HG03175 (cell line): ENCODE measurements around the gene ANXA2R.
"Not testable (repeated sequence)": the region's sequence is repeated elsewhere in the genome, so short reads cannot be mapped to it uniquely, and the experiment has no call there.

Experiments
- ATAC-seq: cut with Tn5 transposase; IDR thresholded peaks from one replicate; pipeline ENCODE4 v1.9.1; 2021; ENCODE audit warnings: mild to moderate bottlenecking, moderate library complexity; ENCODE audit not compliant: unreplicated experiment

ANXA2R gene, protein sequence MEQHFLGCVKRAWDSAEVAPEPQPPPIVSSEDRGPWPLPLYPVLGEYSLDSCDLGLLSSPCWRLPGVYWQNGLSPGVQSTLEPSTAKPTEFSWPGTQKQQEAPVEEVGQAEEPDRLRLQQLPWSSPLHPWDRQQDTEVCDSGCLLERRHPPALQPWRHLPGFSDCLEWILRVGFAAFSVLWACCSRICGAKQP

DNA sequence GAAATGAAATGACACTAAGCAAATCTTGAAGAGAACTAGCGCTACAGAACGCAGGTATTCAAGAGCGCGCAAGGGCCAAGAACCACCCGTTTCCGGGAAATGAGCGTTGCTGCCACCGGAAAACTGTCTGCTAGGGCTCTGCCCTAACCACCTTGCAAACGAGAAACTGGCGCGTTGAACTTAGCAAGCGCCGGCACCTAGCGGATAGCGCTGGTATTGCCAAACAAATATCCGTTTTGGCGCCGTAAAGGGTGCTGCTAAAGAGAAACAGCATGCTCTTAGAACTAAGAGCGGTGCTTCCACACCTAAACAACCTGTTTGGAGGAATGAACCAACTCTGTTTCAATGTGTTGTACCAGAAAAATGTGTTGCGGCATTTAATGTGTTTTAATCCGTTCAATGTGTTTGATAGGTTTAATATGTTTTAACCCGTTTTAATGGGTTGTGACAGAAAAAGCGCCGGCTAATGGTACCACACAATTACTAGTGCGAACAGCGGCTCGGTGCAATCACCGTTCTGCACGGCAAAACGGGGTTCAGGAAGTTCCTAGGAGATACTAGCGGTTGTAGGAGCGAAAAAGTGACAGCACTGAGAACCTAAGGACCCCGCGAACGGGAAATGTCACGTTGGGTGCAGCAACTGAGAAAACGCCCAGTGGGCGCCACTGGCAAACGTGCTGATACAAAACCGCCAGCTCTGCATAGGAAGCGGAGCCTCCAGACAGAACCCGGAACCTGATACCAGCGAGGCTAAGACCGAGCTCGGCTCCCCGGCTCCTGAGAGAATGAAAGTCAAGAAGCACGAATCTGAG is at the start of gene ANXA2R:
Gene ANXA2R, minus strand, starts transcription at position 33 of the 812 bp plus-strand sequence. CDS start 273 bp downstream, outside the sequence.
- peak; percentile 35 for ATAC-seq

DNA sequence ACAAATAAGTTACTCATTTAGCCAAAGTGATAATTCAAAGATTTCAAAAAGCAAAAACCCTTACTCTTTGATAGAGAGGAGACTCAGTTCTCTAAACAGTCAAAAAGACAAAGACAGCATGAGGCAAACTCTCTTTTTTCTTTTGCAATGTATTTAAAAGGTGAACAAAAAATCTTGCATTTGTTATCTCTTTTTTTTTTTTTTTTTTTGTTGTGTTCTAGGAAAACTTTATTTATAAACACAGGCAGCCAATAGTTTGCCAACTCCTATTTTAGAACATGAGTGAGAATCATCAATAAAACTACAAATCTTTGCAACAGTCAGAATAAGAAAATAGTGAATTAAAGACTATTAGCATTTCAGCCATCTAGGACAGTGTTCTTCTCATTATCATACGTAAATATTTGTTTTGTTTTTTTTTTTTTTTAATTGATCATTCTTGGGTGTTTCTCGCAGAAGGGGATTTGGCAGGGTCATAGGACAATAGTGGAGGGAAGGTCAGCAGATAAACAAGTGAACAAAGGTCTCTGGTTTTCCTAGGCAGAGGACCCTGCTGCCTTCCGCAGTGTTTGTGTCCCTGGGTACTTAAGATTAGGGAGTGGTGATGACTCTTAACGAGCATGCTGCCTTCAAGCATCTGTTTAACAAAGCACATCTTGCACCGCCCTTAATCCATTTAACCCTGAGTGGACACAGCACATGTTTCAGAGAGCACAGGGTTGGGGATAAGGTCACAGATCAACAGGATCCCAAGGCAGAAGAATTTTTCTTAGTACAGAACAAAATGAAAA is 46.2 kb upstream of the ANXA2R start:
- not testable (repeated sequence) for ATAC-seq

DNA sequence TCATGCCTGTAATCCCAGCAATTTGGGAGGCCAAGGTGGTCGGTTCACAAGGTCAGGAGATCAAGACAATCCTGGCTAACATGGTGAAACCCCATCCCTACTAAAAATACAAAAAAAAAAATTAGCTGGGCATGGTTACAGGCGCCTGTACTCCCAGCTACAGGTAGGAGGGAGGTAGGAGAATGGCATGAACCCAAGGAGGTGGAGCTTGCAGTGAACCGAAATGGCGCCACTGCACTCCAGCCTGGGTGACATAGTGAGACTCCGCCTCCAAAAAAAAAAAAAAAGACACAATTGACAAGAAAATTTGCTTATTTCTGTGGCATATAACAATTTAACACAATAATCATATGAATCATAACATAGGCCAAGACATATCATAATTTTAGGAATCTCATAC is 45.3 kb upstream of the ANXA2R start:
- no peak for ATAC-seq

DNA sequence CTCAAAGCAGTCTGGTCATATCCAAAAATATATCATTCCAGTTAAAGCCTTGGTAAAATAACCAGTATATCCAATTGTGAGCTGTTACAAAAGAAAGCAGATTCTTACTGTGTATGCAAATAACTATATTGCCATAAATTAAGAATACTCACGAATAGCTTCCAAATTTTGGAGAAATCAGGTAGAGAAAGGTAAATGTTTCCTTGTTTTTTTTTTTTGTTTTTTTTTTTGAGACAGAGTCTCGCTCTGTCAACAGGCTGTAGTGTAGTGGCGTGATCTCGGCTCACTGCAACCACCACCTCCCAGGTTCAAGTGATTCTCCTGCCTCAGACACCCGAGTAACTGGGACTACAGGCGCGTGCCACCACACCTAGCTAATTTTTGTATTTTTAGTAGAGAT is 44.3 kb upstream of the ANXA2R start:
- ATAC-seq: not testable (repeated sequence)

DNA sequence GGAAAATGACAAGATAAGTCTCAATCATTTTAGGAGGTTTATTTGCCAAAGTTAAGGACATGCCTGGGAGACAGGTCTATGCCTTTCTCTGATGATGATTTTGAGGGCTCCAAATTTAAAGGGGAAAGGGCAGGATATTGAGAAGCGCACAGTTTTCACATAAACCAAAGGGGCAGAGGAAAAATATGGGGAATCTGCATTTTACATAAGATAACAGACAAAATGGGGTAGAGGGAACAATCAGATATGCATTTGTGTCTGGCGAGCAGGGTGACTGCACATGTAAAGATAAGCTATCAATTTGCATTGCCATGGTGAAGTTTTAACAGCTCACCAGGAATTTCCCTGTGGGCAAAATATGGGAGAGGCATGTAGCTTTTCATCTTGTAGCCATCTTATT is 41.2 kb upstream of the ANXA2R start:
- ATAC-seq: not testable (repeated sequence)

DNA sequence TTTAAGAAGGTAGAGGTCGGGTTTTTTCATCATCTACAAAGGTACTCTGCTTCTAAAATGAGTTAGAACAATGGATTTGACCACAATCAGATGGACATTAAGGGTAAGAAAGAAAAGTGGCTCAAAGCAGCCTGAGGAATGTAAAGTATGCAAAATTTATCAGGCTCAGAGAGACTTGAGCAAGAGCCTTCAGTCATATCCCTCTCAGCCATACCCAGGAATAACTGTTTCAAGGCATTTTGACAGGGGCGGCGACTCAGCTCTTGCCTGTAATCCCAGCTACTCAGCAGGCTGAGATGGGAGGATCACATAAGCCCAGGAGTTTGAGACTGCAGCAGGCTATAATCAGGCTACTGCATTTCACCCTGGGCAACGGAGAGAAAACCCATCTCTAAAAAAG is 38.8 kb upstream of the ANXA2R start:
- no peak for ATAC-seq

DNA sequence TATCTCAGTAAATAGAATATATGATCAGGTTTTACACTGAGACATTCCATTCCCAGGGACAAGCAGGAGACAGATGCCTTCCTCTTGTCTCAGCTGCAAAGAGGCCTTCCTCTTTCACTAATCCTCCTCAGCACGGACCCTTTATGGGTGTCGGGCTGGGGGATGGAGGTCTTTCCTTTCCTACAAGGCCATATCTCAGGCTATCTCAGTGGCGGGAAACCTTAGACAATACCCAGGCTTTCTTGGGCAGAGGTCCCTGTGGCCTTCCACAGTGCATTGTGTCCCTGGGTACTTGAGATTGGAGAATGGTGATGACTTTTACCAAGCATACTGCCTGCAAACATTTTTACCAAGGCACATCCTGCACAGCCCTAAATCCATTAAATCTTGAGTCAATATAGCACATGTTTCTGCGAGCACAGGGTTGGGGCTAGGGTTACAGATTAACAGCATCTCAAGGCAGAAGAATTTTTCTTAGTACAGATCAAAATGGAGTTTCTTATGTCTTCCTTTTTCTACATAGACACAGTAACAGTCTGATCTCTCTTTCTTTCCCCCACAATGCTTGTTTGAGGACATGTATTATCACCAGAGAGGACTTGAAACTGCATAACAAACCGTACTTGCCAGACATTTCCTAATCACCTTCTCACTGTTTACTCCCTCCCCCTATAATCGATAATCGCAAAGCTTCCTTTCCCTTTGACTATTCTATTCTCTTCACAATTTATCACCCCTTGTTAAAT is 37.5 kb upstream of the ANXA2R start:
- ATAC-seq: not testable (repeated sequence)

DNA sequence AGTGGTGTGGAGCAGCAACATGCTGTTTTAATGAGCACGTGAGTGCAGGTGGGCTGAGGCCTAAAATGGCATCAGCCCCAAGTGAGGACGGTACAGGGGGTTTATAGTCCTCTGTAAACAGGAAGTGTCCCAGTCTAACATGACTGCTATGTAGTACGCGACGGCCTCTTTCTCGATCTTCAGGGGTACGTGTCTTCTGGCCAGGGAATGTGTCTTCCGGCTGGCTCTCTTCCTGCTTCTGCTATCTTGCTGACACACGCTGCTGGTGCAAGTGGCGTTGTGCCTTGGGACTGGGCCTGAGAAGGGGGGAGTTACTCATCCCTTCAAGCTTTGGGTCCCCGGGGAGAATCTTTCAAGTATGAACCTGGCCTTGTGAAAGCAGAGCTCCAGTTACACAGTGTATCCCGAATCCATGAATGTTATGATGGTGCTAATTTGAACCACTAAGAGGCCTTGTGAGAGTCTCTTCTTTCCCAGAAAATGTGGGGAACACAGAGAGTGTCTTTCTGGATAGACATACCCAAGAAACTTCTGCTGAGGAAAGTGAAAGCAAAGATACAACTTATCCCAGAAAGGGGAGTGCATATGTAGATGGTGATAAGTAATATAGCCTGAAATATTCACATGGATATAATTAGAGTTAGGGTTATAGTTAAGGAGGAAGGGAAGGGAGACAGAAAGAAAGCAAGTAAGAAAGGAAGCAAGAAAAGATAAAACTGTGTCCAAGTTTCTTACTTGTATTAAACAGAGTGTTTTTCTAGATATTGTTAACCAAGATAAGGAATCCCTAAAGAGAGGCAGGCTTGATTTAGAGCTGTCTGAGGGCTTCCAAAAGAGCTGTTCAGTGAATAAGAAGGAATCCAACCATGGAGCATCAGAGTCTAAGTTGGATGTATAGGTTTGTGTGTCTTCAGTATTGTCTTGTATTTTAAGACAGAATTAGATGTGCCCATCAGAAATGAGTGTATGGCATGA is 35.5 kb upstream of the ANXA2R start:
- ATAC-seq: no peak

DNA sequence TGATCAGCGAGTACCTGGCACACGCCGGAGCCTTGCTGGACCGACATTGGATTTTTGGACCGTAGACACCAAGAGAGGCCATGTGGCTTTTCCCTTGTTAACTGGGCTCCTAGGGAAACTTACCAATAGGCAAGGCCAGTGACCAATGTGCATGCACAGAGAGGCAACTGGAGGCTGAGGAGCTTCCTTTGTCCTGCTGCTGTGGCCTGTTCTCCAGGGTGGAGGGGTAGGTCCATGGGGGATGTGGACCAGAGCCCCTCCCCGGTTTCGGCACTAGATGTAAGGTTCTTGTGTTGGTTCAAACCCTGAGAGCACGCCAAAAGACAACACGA is 34.8 kb upstream of the ANXA2R start:
- ATAC-seq: no peak

DNA sequence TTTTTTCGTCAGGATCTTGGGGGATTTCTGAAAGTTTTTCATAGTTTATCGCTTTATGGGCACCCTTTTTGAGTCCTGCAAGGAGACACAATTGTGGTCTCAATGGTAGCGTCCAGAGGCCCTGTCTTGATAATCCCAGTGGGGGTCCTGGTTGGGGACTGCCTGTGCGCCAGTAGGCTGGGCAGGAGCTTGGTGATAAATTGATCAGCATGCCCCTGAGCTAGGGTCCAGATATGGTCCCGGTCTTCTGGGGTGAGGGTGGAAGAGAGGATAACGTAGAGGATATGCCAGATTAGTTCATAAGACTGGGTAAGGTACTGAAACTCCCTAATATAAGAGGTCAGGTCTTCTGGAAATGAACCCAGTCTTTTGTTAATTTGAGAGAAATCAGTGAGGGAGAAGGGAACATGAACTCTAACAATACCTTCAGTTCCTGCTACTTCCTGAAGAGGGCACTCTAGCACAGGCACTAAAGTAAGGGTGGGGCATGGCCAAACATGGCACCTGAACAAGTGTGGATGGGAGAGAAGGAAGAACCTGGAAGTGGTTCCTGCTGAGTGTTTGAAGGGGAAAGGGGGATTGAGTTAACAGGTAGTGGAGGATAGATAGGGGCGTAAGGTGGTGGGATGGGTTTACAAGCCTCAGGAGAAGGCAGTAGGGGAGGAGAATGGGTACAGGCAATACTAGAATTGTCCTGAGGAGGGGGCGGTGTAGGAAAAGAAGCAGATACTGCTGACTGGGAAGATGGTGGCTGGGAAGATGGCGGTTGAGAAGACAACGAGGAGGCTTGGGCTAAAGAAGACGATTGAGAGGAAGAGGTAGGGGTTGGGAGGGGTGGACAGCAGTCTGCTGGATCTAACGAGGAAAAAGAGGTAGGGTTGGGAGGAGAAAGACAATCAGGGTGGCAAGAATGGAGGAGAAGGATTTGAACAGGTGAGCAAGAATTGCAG is 33.8 kb upstream of the ANXA2R start:
- ATAC-seq: no peak

DNA sequence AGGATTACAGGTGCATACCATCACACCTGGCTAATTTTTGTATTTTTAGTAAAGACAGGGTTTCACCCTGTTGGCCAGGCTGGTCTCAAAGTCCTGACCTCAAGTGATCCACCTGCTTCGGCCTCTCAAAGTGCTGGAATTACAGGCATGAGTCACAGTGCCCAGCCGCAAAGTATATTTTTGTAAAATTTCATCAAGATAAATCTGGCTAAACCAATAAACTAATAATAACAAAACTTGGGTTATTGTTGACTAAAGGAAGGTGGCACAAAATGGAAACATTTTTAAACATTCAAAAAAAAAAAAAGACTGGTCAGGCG is 29.2 kb upstream of the ANXA2R start:
- not testable (repeated sequence) for ATAC-seq

DNA sequence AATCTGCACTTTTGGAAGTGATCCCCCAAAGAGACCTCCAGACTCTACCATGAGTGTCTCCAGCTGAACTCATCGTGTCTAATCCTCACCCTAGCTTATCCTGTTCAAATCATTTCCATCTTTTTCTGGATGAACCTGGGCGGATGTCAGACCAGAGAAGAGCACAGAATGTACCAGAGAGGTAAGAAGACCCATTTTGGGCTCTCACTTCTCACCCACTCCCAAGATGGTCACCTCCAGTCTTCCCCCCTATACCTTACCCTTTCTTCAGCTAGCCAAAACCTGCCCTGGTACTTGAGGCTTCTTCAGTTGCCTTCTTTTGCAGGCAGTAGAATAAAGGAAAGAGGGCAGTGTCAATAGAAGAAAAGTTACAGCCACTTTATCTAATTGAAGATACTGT is 27.9 kb upstream of the ANXA2R start:
- no peak for ATAC-seq

DNA sequence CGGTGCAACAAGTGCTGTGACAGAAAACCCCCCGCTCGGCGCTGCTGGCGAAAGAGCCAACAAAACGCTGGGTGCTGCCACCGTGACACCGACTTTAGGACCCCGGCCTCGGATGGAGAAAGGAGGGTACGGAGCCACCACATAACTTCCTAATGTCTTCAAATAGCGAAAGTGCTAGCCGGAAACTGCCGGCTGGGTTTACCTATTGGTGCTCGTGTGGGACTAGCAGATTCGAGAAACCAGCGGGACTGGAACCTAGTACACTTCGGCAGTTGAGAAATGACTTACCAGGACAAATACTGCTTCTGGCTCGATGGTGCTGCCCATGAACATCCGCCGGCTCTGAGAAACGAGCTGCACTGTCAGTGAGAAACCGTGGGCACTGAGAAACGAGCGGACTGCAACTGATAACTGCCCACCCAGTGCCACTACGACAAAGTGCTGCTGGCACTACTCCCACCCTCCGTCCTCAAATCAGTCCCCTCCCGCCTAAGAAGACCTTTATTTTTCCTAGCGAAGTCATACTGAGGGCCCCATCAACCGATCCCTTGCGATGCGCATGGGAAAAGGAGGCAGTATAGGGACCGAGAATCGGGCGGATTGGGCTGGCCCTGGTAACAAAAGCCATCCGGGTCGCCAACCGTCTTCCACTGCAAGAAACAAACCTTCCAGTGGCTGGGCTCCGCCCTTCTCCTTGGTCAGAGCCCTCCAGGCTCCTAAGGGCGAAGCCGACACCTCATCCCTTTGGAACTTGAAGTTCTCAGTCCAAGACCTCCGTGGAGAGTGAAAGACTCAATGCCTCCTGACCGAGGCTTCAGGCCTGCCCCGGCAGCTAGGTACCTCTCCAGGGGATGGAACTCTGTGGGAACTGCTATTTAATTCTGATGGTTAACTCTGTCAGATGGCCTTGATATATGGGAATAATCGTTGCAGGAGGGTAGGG is 27.0 kb upstream of the ANXA2R start:
- ATAC-seq: peak; percentile 36

DNA sequence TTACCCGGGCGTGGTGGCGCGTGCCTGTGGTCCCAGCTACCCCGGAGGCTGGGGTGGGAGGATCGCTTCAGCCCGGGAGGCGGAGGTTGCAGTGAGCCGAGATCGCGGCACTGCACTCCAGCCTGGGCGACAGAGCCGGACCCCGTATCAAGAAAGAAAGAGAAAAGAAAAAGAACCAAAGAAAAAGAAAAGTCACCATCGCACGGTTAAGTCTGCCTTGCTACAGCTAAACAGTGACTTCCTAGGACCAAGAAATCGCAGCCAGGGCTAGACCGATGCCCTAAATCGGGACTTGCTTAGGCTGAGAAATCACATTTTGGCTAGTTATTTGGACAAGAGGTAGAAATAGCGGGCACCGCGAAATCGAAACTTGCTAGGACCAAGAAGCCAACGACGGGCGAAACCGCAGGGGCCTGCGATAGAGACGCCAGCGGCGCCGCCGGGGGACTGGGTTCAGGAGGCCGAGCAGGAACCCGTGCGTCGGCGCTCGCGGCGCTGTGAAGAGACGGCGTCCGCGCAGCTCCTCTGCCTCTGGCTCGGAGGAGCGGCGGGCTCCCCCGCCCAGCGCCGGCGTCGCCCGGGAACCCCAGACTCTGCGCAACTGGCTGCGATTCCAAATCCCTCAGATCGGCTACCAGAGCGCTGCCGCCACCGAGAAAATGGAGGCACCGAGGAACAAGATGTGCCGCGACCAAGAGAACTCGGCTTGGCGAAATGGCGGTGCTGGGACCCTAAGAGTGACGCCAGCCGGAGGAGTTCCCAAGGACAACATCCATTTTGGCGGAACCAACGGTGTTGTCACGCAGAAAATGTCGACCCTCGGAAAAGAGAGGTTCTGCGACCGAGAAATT is 26.1 kb upstream of the ANXA2R start:
- peak; percentile 28 for ATAC-seq

DNA sequence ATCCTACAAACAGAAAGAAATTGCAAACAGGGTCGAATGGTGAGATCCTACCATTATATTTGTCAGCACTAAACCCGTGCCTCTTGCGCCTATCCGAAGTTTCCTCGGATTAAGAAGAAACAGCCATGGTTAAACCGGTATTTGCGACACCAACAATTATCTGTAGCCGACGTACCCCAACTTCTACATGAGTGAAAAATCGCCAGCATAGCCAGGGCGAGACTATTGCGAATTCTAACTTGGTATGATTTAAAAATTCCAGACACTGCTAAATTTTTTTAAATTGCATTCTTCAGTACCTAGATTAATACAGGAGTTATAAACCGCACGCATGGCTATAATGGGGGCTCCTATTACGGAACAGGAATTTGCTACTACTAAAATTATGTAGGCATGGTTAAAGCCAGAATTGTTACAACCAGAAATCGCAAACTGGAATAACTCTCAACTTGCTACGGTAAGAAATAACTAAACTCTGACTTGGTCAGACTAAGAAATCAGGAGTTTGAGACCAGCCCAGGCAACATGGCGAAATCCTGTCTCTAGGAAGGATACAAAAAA is 25.3 kb upstream of the ANXA2R start:
- ATAC-seq: no peak

DNA sequence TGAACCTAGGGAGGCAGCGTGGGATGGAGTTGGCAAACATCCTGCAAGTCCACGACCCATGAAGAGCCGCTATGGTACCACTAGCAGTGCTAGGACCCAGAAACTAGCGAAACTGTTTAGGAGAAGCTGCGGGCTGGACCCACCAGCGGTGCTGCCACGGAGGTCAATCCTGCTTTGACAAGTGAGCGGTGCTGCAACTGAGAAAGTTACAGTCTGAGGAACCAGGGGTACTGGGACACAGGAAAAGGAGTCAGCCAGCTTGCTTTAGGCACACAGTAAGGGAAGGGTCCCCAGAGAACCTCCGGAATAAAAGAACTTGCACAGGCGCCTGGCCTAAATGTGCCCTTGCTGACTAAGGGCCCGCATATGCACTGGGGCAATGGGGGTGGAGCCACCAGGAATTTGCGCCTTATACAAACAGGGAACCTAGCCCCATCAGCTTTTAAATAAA is 23.6 kb upstream of the ANXA2R start:
- ATAC-seq: no peak
